ENCODE measurements around the gene CPED1.

Gene CPED1

GRCh38 chr7:120988591-120989256, at the start of gene CPED1:
TSS of gene CPED1 (plus strand) at chr7:120988711. CDS start at chr7:120989622, 911 bp downstream.
- peak; percentile 75 for DNase-seq (ENCODE audit: extremely low read depth, low read depth)
- no peak for TF ChIP-seq CTCF (IDR thresholded peaks at IDR 0.05; ENCODE audit: low read depth, low read length)

GRCh38 chr7:120939345-120939744, 49.2 kb upstream of the CPED1 start:
- no peak for TF ChIP-seq CTCF (IDR thresholded peaks at IDR 0.05; ENCODE audit: low read depth, low read length)
- DNase-seq (ENCODE audit: extremely low read depth, low read depth), result no peak

- no peak for DNase-seq (ENCODE audit: extremely low read depth, low read depth)
- TF ChIP-seq CTCF (IDR thresholded peaks at IDR 0.05; ENCODE audit: low read depth, low read length), result peak; percentile 8; the same call in 1 of the 2 replicates
Measured at GRCh38 chr7:120941064-120941463, 47.4 kb upstream of the CPED1 start.

- no peak for DNase-seq (ENCODE audit: extremely low read depth, low read depth)
- no peak for TF ChIP-seq CTCF (IDR thresholded peaks at IDR 0.05; ENCODE audit: low read depth, low read length)
Measured at GRCh38 chr7:120941856-120942255, 46.7 kb upstream of the CPED1 start.

- TF ChIP-seq CTCF (IDR thresholded peaks at IDR 0.05; ENCODE audit: low read depth, low read length), result no peak
Measured at GRCh38 chr7:120942861-120943260, 45.6 kb upstream of the CPED1 start.

GRCh38 chr7:120944826-120945562, 43.5 kb upstream of the CPED1 start:
- no peak for TF ChIP-seq CTCF (IDR thresholded peaks at IDR 0.05; ENCODE audit: low read depth, low read length)
- no peak for DNase-seq (ENCODE audit: extremely low read depth, low read depth)

More at GRCh38 chr7:120942861-120943260, 45.6 kb upstream of the CPED1 start:
- no peak for DNase-seq (ENCODE audit: extremely low read depth, low read depth)

GRCh38 chr7:120947980-120948379, 40.5 kb upstream of the CPED1 start:
- DNase-seq (ENCODE audit: extremely low read depth, low read depth), result no peak
- no peak for TF ChIP-seq CTCF (IDR thresholded peaks at IDR 0.05; ENCODE audit: low read depth, low read length)

Data from AG09319 (cell line).